ENCODE measurements around the gene ROR2. TPM values are rescaled to one million over a fixed set of nuclear protein-coding genes. Genes with fewer than 3 reads are reported as not detected.

The ROR2 gene
- total RNA-seq, 1 experiment from 2014 or later: 0.84 TPM

DNA sequence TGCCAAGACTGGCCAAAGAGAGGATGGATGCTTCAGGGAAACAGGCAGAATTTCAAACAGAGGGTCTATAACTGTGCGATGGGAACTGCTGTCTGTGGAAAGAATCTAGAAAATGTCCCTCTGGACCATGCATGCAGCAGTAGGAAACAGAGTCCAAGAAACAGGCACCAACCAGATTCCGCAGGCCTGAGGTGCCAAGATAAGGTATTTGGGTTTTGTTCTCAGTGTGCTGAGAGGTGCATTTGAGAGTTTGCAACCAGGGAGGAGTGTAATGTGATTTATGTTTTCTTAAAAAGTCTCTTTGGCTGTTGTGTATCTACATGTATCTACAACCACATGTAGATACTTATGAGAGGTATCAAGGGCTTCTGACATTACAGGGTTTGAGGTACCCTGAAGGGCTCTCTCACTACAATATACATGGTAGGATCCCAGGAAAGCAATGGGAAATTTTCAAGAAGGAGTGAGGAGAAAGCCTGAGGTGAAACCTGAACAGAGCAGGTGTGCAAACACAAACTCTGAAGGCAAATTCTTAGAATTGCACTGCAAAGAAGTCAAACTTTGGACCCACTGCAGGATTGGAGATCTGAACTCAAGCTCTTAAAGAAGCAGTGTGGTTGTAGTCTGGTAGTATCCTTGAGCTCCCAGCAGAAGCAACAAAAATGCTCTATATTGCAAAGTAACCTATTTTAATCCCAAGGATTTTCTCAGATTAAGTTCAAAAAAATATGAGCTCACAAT, 343.6 kb downstream of the ROR2 start:
- intact Hi-C loops (cut with micrococcal nuclease): no loop called here
- H3K36me3 Mint-ChIP-seq (ENCODE audit: insufficient read depth, unreplicated experiment): no peaks in the 10 kb centered on the region
- no peak overlapping the region for H3K4me3 Mint-ChIP-seq (ENCODE audit: unreplicated experiment)
- no peak overlapping the region for H3K27ac Mint-ChIP-seq (ENCODE audit: low read depth, unreplicated experiment)
- POLR2A ChIA-PET: no interaction called here
- no peak for DNase-seq (ENCODE audit: unreplicated experiment)
- BruUV-seq (replicated peaks): no TSS peak
- CTCF ChIA-PET: no interaction called here
- no peaks in the 10 kb centered on the region for H3K9me3 Mint-ChIP-seq (ENCODE audit: unreplicated experiment)
- peaks cover 2% of the 10 kb centered on the region for H3K27me3 Mint-ChIP-seq (ENCODE audit: insufficient read depth, unreplicated experiment)
- TF ChIP-seq, protein P1, sequence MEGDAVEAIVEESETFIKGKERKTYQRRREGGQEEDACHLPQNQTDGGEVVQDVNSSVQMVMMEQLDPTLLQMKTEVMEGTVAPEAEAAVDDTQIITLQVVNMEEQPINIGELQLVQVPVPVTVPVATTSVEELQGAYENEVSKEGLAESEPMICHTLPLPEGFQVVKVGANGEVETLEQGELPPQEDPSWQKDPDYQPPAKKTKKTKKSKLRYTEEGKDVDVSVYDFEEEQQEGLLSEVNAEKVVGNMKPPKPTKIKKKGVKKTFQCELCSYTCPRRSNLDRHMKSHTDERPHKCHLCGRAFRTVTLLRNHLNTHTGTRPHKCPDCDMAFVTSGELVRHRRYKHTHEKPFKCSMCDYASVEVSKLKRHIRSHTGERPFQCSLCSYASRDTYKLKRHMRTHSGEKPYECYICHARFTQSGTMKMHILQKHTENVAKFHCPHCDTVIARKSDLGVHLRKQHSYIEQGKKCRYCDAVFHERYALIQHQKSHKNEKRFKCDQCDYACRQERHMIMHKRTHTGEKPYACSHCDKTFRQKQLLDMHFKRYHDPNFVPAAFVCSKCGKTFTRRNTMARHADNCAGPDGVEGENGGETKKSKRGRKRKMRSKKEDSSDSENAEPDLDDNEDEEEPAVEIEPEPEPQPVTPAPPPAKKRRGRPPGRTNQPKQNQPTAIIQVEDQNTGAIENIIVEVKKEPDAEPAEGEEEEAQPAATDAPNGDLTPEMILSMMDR (IDR thresholded peaks at IDR 0.05; ENCODE audit: unreplicated experiment): no peak
- H3K4me1 Mint-ChIP-seq (ENCODE audit: insufficient read depth, unreplicated experiment): peaks cover 3% of the 10 kb centered on the region

DNA sequence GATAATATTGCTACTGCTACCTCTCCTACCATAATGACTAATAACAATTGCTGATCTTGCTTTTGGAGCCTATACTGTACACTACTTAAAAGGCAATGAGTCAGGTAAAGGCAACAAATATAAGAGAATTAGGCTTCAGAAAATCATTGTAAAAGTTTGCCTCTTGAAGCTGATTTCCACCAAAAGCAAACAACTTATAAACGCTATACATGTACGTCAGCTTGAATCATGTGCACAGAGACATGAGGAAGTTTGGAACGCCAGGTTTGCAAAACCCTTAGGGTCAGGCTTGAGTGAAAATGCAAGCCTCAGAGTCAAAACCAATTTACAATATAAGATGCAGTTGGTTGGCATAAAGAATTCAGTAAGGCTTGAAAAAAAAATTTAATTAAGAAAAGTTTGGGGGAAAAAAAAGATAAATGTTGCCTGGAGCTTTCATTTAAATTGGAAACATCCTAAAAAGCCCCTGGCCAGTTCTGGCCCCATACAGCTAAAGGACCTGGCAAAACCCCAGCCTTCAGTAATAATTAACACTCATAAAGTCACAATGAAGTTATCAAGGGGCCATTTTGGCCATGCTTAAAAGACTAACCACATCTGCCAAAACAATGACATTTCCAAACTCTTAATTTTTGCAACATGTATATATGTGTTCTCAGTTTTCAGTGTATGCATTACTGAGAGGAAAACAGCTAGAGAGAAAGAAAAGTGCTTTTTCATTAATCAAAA, 345.4 kb downstream of the ROR2 start:
- Mint-ChIP-seq H3K4me3 (ENCODE audit: unreplicated experiment) (no peak overlapping the region), H3K27ac (ENCODE audit: low read depth, unreplicated experiment) (no peak overlapping the region), H3K36me3 (ENCODE audit: insufficient read depth, unreplicated experiment) (no peaks in the 10 kb centered on the region), H3K9me3 (ENCODE audit: unreplicated experiment) (no peaks in the 10 kb centered on the region), H3K27me3 (ENCODE audit: insufficient read depth, unreplicated experiment) (peaks cover 12% of the 10 kb centered on the region), H3K4me1 (ENCODE audit: insufficient read depth, unreplicated experiment) (no peaks in the 10 kb centered on the region)
- intact Hi-C loops (cut with micrococcal nuclease): no loop called here
- ChIA-PET POLR2A (interaction anchor here (1.2 to 1.6 kb wide), 2 partner anchors 9 to 19 kb away, joined by 3 read pairs; no protein-coding TSS in a partner anchor), CTCF (interaction anchor here (0.5 to 0.6 kb wide), 2 partner anchors 10 to 11 kb away, joined by 3 to 4 read pairs; no protein-coding TSS in a partner anchor)
- TF ChIP-seq, protein P1 (IDR thresholded peaks at IDR 0.05; ENCODE audit: unreplicated experiment): no peak
- BruUV-seq (replicated peaks): no TSS peak
- no peak for DNase-seq (ENCODE audit: unreplicated experiment)

DNA sequence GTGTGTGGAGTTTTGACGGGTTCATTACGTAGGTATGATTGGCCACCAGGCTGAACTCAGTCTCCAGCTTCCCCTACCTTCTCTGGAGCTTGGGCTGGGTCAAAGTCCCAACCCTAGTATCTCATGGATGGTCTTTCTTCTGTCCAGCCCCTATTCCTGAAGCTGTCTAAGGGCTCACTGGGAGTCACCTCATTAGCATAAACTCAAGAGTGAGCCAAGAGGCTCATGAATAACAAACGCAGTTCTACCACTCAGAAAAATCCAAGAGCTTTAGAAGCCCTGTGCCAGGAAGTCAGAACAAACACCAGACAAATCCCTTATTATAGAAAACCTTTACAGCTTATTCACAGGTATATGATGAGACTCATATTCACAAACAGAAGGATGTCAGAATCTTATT, 346.1 kb downstream of the ROR2 start:
- TF ChIP-seq, protein P1 (IDR thresholded peaks at IDR 0.05; ENCODE audit: unreplicated experiment): no peak
- Mint-ChIP-seq H3K4me3 (ENCODE audit: unreplicated experiment) (no peak overlapping the region), H3K27me3 (ENCODE audit: insufficient read depth, unreplicated experiment) (peaks cover 12% of the 10 kb centered on the region), H3K4me1 (ENCODE audit: insufficient read depth, unreplicated experiment) (no peaks in the 10 kb centered on the region), H3K27ac (ENCODE audit: low read depth, unreplicated experiment) (no peak overlapping the region), H3K9me3 (ENCODE audit: unreplicated experiment) (no peaks in the 10 kb centered on the region), H3K36me3 (ENCODE audit: insufficient read depth, unreplicated experiment) (no peaks in the 10 kb centered on the region)
- ChIA-PET POLR2A (interaction anchor here (1.2 to 1.6 kb wide), 2 partner anchors 9 to 20 kb away, joined by 3 read pairs; no protein-coding TSS in a partner anchor), CTCF (interaction anchor here (0.5 kb wide), 1 partner anchor 9 kb away, joined by 4 read pairs; no protein-coding TSS in a partner anchor)
- no TSS peak for BruUV-seq (replicated peaks)
- intact Hi-C loops (cut with micrococcal nuclease): no loop called here
- DNase-seq (ENCODE audit: unreplicated experiment): no peak

DNA sequence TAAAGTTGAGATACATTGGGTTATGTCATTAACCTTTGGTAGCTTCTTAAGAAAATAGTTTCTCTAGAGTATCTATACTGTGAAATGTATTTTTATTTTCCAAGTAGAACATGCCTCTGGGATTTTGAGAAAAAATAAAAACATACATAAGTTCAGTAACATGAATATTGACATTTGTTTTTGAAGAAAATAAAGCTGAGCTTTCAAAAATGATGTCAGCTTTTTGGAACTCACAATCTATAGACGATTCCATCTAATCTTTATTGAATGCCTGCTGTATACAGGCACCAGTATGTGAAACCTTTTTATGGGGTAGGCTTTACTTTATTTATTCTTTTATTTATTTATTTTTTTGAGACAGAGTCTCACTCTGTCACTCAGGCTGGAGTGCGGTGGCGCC, 350.5 kb downstream of the ROR2 start:
- ChIA-PET POLR2A (no interaction called here), CTCF (no interaction called here)
- no peak overlapping the region for H3K4me3 Mint-ChIP-seq (ENCODE audit: unreplicated experiment)
- H3K27me3 Mint-ChIP-seq (ENCODE audit: insufficient read depth, unreplicated experiment): peaks cover 22% of the 10 kb centered on the region
- no peak overlapping the region for H3K27ac Mint-ChIP-seq (ENCODE audit: low read depth, unreplicated experiment)
- TF ChIP-seq, protein P1 (IDR thresholded peaks at IDR 0.05; ENCODE audit: unreplicated experiment): no peak
- H3K36me3 Mint-ChIP-seq (ENCODE audit: insufficient read depth, unreplicated experiment): no peaks in the 10 kb centered on the region
- BruUV-seq (replicated peaks): no TSS peak
- H3K9me3 Mint-ChIP-seq (ENCODE audit: unreplicated experiment): no peaks in the 10 kb centered on the region
- no peak for DNase-seq (ENCODE audit: unreplicated experiment)
- intact Hi-C loops (cut with micrococcal nuclease): no loop called here
- no peaks in the 10 kb centered on the region for H3K4me1 Mint-ChIP-seq (ENCODE audit: insufficient read depth, unreplicated experiment)
